Parathyroid adenoma (tissue), 2 donors: ENCODE data around the gene GP9.

Experiments used
- H2AFZ ChIP-seq: fragments of 300-600 bp; sonication (generic); one replicate; pipeline ENCODE4 v1.7.0; 2017; ENCODE audit warnings: antibody characterized with exemption, mild to moderate bottlenecking
- H3K27ac ChIP-seq: fragments of 300-600 bp; sonication (generic); one replicate; pipeline ENCODE4 v1.7.0; 2017
- H3K27me3 ChIP-seq: fragments of 300-600 bp; sonication (generic); one replicate; pipeline ENCODE4 v1.7.0; 2017; ENCODE audit warnings: low read length; ENCODE audit not compliant: control insufficient read depth, insufficient read depth
- H3K36me3 ChIP-seq: fragments of 300-600 bp; sonication (generic); one replicate; pipeline ENCODE4 v1.7.0; 2017; ENCODE audit warnings: low read length; ENCODE audit not compliant: control insufficient read depth, insufficient read depth
- H3K4me1 ChIP-seq: fragments of 300-600 bp; sonication (generic); one replicate; pipeline ENCODE4 v1.7.0; 2017; ENCODE audit warnings: control low read depth
- H3K4me2 ChIP-seq: fragments of 300-600 bp; sonication (generic); one replicate; pipeline ENCODE4 v1.7.0; 2017; ENCODE audit warnings: low read length
- H3K4me3 ChIP-seq: fragments of 300-600 bp; sonication (generic); one replicate; pipeline ENCODE4 v1.7.0; 2017; ENCODE audit warnings: low read depth, low read length
- H3K79me2 ChIP-seq: fragments of 300-600 bp; sonication (generic); one replicate; pipeline ENCODE4 v1.7.0; 2017; ENCODE audit warnings: control low read depth
- H3K9ac ChIP-seq: fragments of 300-600 bp; sonication (generic); one replicate; pipeline ENCODE4 v1.7.0; 2017; ENCODE audit warnings: mild to moderate bottlenecking
- H3K9me3 ChIP-seq: fragments of 300-600 bp; sonication (generic); one replicate; pipeline ENCODE4 v1.7.0; 2017; ENCODE audit warnings: low read length; ENCODE audit not compliant: control insufficient read depth
- TF ChIP-seq, protein P1 (sequence below): fragments of 300-600 bp; sonication (generic); IDR thresholded peaks from one replicate; pipeline ENCODE4 v1.7.0; 2017; ENCODE audit warnings: antibody characterized with exemption, mild to moderate bottlenecking
- donor health status: primary hyperparathyroidism.

The GP9 gene

DNA sequence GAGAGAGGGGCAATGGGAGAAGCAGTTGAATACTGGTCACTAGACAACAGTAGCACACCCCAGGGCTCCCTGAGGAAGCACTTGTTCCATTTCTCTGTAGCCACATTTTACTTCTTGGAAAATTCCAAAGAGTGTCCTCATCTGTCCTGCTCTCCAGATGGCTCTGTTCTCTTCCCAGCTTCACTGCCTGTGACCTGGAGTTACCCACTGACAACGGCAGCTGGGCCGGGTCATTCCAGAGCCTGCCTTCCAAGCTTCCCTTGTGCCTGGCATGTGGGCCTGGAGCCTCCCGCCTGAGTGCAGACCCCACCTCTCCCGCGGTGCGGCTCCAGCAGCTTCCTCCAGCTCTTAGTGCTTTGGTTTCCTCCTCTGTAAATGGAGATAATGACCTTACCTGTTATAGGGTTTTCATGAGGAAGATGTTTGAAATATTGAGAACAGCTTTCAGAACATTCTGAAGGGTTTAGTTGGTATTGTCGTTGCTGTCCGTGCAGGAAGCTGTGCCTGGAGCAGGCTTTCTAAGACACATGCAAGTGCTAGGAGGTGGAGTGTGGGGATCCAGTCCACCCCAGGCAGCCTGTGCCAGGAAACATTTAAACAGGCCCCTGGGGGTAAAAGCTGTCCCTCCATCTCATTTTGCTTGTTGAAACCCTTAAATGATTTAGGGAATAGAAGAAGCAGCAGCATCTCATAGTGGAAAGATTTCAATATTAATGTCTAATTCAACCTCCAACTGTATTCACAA lies 34.7 kb upstream of the GP9 start:
- no peak overlapping the region for H3K27ac ChIP-seq
- peaks cover 5% of the 10 kb centered on the region for H3K4me1 ChIP-seq
- no peaks in the 10 kb centered on the region for H3K9me3 ChIP-seq
- TF ChIP-seq, protein P1, sequence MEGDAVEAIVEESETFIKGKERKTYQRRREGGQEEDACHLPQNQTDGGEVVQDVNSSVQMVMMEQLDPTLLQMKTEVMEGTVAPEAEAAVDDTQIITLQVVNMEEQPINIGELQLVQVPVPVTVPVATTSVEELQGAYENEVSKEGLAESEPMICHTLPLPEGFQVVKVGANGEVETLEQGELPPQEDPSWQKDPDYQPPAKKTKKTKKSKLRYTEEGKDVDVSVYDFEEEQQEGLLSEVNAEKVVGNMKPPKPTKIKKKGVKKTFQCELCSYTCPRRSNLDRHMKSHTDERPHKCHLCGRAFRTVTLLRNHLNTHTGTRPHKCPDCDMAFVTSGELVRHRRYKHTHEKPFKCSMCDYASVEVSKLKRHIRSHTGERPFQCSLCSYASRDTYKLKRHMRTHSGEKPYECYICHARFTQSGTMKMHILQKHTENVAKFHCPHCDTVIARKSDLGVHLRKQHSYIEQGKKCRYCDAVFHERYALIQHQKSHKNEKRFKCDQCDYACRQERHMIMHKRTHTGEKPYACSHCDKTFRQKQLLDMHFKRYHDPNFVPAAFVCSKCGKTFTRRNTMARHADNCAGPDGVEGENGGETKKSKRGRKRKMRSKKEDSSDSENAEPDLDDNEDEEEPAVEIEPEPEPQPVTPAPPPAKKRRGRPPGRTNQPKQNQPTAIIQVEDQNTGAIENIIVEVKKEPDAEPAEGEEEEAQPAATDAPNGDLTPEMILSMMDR = no peak
- no peak overlapping the region for H3K4me3 ChIP-seq
- no peak overlapping the region for H2AFZ ChIP-seq
- H3K9ac ChIP-seq = no peak overlapping the region
- H3K27me3 ChIP-seq = no peaks in the 10 kb centered on the region
- H3K4me2 ChIP-seq = no peak overlapping the region
- H3K79me2 ChIP-seq = no peaks in the 10 kb centered on the region
- H3K36me3 ChIP-seq = no peaks in the 10 kb centered on the region

DNA sequence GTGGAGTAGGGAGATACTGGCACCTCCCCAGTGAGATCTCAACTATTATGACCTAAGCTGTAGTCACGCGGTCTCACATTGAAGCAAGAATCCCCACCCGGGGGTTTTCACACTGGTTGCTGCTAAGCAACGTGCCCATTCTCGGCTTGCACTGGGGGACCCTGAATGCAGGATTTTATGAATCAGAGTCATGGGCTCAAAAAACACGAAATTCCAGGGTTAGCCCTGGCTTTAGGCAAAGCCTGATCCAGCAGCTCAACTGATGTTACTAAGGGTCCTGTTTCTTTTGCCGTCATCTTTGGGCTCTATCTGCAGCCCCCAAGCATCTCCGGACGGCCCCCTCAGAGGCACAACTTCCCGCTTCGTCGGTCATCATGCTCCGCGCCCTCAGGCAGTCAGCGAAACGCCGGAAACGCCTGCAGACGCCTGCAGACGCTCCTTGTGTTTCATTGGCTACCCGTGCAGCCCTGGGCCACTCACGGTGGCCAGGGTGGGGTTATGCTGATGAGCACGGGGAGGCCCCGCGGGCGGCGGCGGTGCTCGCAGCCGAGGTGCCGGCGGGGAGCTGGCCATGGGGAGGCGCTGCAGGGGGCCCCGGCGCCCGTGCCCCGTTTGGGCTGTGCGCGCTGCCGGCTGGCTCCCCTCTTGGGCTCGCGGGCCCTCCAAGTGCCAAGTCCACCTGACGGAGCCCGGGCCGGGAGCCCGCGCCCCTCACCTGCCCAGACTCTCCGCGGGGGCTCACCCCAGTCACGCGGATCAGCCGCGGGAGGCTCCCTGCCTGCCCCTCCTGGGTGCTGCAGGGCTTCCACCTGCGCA lies 33.6 kb upstream of the GP9 start:
- no peaks in the 10 kb centered on the region for H3K79me2 ChIP-seq
- peak overlapping the region; percentile 63 for H2AFZ ChIP-seq
- H3K4me2 ChIP-seq = peak overlapping the region; percentile 82
- H3K36me3 ChIP-seq = no peaks in the 10 kb centered on the region
- no peaks in the 10 kb centered on the region for H3K27me3 ChIP-seq
- no peak overlapping the region for H3K9ac ChIP-seq
- peaks cover 5% of the 10 kb centered on the region for H3K4me1 ChIP-seq
- no peaks in the 10 kb centered on the region for H3K9me3 ChIP-seq
- peak overlapping the region; percentile 1 for H3K27ac ChIP-seq
- peak overlapping the region; percentile 46 for H3K4me3 ChIP-seq
- TF ChIP-seq, protein P1 = peak; percentile 62

- Histone ChIP-seq H3K27me3 (no peaks in the 10 kb centered on the region), H3K79me2 (no peaks in the 10 kb centered on the region), H3K4me1 (peaks cover 5% of the 10 kb centered on the region), H3K36me3 (no peaks in the 10 kb centered on the region), H3K9me3 (no peaks in the 10 kb centered on the region), H2AFZ (peak overlapping the region; percentile 63), H3K9ac (no peak overlapping the region), H3K27ac (no peak overlapping the region), H3K4me2 (peak overlapping the region; percentile 82), H3K4me3 (peak overlapping the region; percentile 46)
- TF ChIP-seq, protein P1 = no peak
Observed at GRCh38 chr3:129027544-129027880, 33.1 kb upstream of the GP9 start.

GRCh38 chr3:129028866-129029265 lies 31.7 kb upstream of the GP9 start:
- Histone ChIP-seq H3K9ac (no peak overlapping the region), H3K4me2 (no peak overlapping the region), H3K27ac (no peak overlapping the region), H3K27me3 (no peaks in the 10 kb centered on the region), H3K9me3 (no peaks in the 10 kb centered on the region), H3K4me1 (peaks cover 5% of the 10 kb centered on the region), H3K36me3 (no peaks in the 10 kb centered on the region), H3K79me2 (no peaks in the 10 kb centered on the region), H3K4me3 (no peak overlapping the region), H2AFZ (no peak overlapping the region)
- TF ChIP-seq, protein P1 = no peak
